GM23338 (cell line): ENCODE measurements around the gene MICB. TPM values are rescaled to one million over a fixed set of nuclear protein-coding genes. Genes with fewer than 3 reads are reported as not detected.

ENCODE experiments used
- ATAC-seq: fragments of 200-7000 bp; cut with Tn5 transposase; 3 replicates; pipeline ENCODE4 v1.9.1; 2020
- DNase-seq: peaks from one replicate; pipeline ENCODE4 v3.0.0-alpha.2; 2015; ENCODE audit warnings: low spot score
- H2AFZ ChIP-seq: fragments of 200-600 bp; sonication (generic); 2 replicates; pipeline ENCODE4 v1.8.0; 2016; ENCODE audit warnings: antibody characterized with exemption, mild to moderate bottlenecking, moderate library complexity
- H3F3A ChIP-seq: fragments of 200-600 bp; sonication (generic); replicated peaks from 2 replicates; pipeline ENCODE4 v1.8.0; 2017; ENCODE audit warnings: antibody characterized with exemption, mixed run types, low read depth
- H3K27ac ChIP-seq: fragments of 200-600 bp; sonication (generic); 2 replicates; pipeline ENCODE4 v1.6.1; 2016; ENCODE audit warnings: low read depth
- H3K27me3 ChIP-seq: fragments of 200-600 bp; sonication (generic); 2 replicates; pipeline ENCODE4 v1.8.0; 2016; ENCODE audit warnings: mild to moderate bottlenecking, mixed run types, moderate library complexity; ENCODE audit not compliant: insufficient read depth
- H3K36me3 ChIP-seq: fragments of 200-600 bp; sonication (generic); 2 replicates; pipeline ENCODE4 v1.8.0; 2016; ENCODE audit warnings: mild to moderate bottlenecking; ENCODE audit not compliant: insufficient read depth
- H3K4me1 ChIP-seq: fragments of 200-600 bp; sonication (generic); 2 replicates; pipeline ENCODE4 v1.8.0; 2016; ENCODE audit warnings: mild to moderate bottlenecking, moderate library complexity; ENCODE audit not compliant: insufficient read depth
- H3K4me2 ChIP-seq: fragments of 200-600 bp; sonication (generic); 2 replicates; pipeline ENCODE4 v1.7.1; 2017; ENCODE audit warnings: mixed run types
- H3K4me3 ChIP-seq: fragments of 200-600 bp; sonication (generic); 2 replicates; pipeline ENCODE4 v1.6.1; 2016; ENCODE audit warnings: mixed run types
- H3K79me2 ChIP-seq: fragments of 200-600 bp; sonication (generic); replicated peaks from 2 replicates; pipeline ENCODE4 v1.8.0; 2017; ENCODE audit warnings: mild to moderate bottlenecking; ENCODE audit not compliant: insufficient read depth
- H3K9me2 ChIP-seq: fragments of 200-600 bp; sonication (generic); 2 replicates; pipeline ENCODE4 v1.8.0; 2017; ENCODE audit not compliant: insufficient read depth
- H4K20me1 ChIP-seq: fragments of 200-600 bp; sonication (generic); replicated peaks from 2 replicates; pipeline ENCODE4 v1.8.0; 2017; ENCODE audit warnings: mild to moderate bottlenecking; ENCODE audit not compliant: insufficient read depth
- H3K27ac Mint-ChIP-seq: 2 replicates; pipeline ENCODE4 v1.8.0; 2020; ENCODE audit warnings: inconsistent platforms, mild to moderate bottlenecking, moderate library complexity, mixed read lengths
- H3K27me3 Mint-ChIP-seq: 3 replicates; pipeline ENCODE4 v1.8.0; 2022; ENCODE audit warnings: low read depth, mild to moderate bottlenecking, moderate library complexity, mixed read lengths, inconsistent platforms; ENCODE audit not compliant: insufficient read depth, poor library complexity
- H3K36me3 Mint-ChIP-seq: 3 replicates; pipeline ENCODE4 v1.8.0; 2021; ENCODE audit warnings: low read depth, mild to moderate bottlenecking, inconsistent platforms, moderate library complexity, mixed read lengths
- H3K4me1 Mint-ChIP-seq: 3 replicates; pipeline ENCODE4 v1.8.0; 2020; ENCODE audit warnings: mild to moderate bottlenecking, inconsistent platforms, mixed read lengths
- H3K4me3 Mint-ChIP-seq: 3 replicates; pipeline ENCODE4 v1.8.0; 2021; ENCODE audit warnings: moderate library complexity, mild to moderate bottlenecking, inconsistent platforms, mixed read lengths
- H3K9me3 Mint-ChIP-seq: 3 replicates; pipeline ENCODE4 v1.8.0; 2020; ENCODE audit warnings: moderate library complexity, mild to moderate bottlenecking, inconsistent platforms, mixed read lengths
- CTCF ChIP-seq, 2 experiments: fragments of 200-600 bp in 1 of 2; sonication (generic) in 1 of 2; conservative IDR thresholded peaks; 2 replicates each; pipeline versions ENCODE4 v1.5.1 to v1.6.1; 2016 to 2017; ENCODE audit warnings: antibody characterized with exemption in 2 of 2, low read depth in 2 of 2, mild to moderate bottlenecking in 2 of 2, moderate library complexity in 1 of 2
- EZH2phosphoT487 ChIP-seq: fragments of 200-600 bp; sonication (generic); IDR thresholded peaks from one replicate; pipeline ENCODE4 v1.8.1; 2018; ENCODE audit warnings: antibody characterized with exemption; ENCODE audit not compliant: unreplicated experiment
- JUNB ChIP-seq: IDR thresholded peaks from one replicate; pipeline ENCODE4 v1.6.1; 2016; ENCODE audit warnings: antibody characterized with exemption; ENCODE audit not compliant: unreplicated experiment
- POLR2AphosphoS5 ChIP-seq: IDR thresholded peaks from 2 replicates; pipeline ENCODE4 v1.6.1; 2016; ENCODE audit warnings: antibody characterized with exemption, low read depth
- REST ChIP-seq: IDR thresholded peaks from one replicate; pipeline ENCODE4 v1.6.1; 2018; ENCODE audit warnings: antibody characterized with exemption; ENCODE audit not compliant: unreplicated experiment
- ZNF331 ChIP-seq: fragments of 250-450 bp; sonication (Bioruptor Pico); IDR thresholded peaks from 2 replicates; pipeline ENCODE4 v1.5.0; 2020; ENCODE audit warnings: low read depth, mild to moderate bottlenecking, moderate library complexity
- ZNF462 ChIP-seq: fragments of 250-450 bp; sonication (Bioruptor Pico); IDR thresholded peaks from 2 replicates; pipeline ENCODE4 v1.5.0; 2020; ENCODE audit warnings: mild to moderate bottlenecking, moderate library complexity
- polyA plus RNA-seq: library from polyadenylated mRNA; unstranded; fragments of >200 nt; fragmentation: Nextera tagmentation; extraction: Ambion mirVana; gene quantifications from 2 replicates; pipeline ENCODE4 v1.2.1, GENCODE V29; 2016
- total RNA-seq: library from RNA; depleted of rRNA; stranded (reverse); fragments of >200 nt; shearing (Covaris generic); gene quantifications from 2 replicates; pipeline ENCODE4 v1.2.3, GENCODE V29; 2014

The MICB gene
- total and polyA plus RNA-seq, 2 experiments from 2014 or later = 9.2 to 23.8 TPM

GRCh38 chr6:31521835-31522234 lies 23.9 kb downstream of the MICB start:
- Histone ChIP-seq H3K4me2 (no peak overlapping the region), H3K79me2 (no peaks in the 10 kb centered on the region), H3K4me1 (no peaks in the 10 kb centered on the region), H3K36me3 (no peaks in the 10 kb centered on the region), H3K9me2 (no peaks in the 10 kb centered on the region), H3F3A (no peaks in the 10 kb centered on the region; the same call in 1 of the 2 replicates), H3K27ac (no peak overlapping the region), H3K27me3 (no peaks in the 10 kb centered on the region), H3K4me3 (no peak overlapping the region), H2AFZ (no peak overlapping the region), H4K20me1 (no peaks in the 10 kb centered on the region)
- TF ChIP-seq CTCF (conservative IDR thresholded peaks at IDR 0.05; ENCODE audit: low read depth in 2 of 2) (no peak), POLR2AphosphoS5 (no peak), JUNB (no peak), ZNF331 (CRISPR knock-in tag) (no peak), EZH2phosphoT487 (no peak), ZNF462 (CRISPR knock-in tag) (no peak), REST (no peak)
- DNase-seq (no peak), ATAC-seq (no peak)
- Mint-ChIP-seq H3K4me1 (no peaks in the 10 kb centered on the region; the same call in 2 of the 3 replicates), H3K27ac (no peak overlapping the region), H3K36me3 (no peaks in the 10 kb centered on the region), H3K4me3 (no peak overlapping the region), H3K9me3 (peaks cover 3% of the 10 kb centered on the region; the same call in 1 of the 3 replicates), H3K27me3 (peaks cover 6% of the 10 kb centered on the region)
